Activated effector memory CD4-positive, alpha-beta T cell treated with Interleukin-2 at 50 U/mL for 16 hours (primary cell): Measurements from ENCODE around the gene ING1.
"Not testable (repeated sequence)": the region's sequence is repeated elsewhere in the genome, so short reads cannot be mapped to it uniquely, and the experiment has no call there.

Experiments
- DNase-seq: peaks from one replicate; pipeline ENCODE4 v3.0.0-alpha.2; 2020

The ING1 gene

DNA sequence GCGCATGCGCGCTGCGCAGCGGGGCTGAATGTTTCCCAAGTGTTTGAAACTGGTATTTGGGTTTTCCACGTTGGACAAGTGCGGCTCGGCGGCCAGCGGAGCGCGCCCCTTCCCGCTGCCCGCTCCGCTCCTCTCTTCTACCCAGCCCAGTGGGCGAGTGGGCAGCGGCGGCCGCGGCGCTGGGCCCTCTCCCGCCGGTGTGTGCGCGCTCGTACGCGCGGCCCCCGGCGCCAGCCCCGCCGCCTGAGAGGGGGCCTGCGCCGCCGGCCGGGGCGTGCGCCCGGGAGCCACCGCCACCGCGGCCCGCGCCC, at the start of gene ING1:
Gene ING1 (plus strand): TSS at position 59 of the 311 bp plus-strand sequence. CDS start 450 bp downstream, outside the sequence.
- no peak for DNase-seq

DNA sequence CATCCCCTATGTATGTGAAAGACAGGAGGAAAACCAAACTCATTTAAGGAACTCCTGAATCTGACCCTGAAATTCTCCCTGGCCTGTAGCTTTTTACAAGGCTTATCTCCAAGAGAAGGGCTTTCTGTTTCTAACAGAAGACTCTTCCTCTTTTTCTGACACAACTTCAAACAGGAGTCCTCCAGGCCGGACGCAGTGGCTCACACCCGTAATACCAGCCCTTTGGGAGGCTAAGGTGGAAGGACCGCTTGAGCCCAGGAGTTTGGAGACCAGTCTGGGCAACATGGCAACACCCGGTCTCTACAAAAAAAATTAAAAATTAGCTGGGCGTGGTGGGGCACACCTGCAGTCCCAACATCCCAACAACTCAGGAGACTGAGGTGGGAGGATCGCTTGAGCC, 49.5 kb upstream of the ING1 start:
- DNase-seq = no peak

DNA sequence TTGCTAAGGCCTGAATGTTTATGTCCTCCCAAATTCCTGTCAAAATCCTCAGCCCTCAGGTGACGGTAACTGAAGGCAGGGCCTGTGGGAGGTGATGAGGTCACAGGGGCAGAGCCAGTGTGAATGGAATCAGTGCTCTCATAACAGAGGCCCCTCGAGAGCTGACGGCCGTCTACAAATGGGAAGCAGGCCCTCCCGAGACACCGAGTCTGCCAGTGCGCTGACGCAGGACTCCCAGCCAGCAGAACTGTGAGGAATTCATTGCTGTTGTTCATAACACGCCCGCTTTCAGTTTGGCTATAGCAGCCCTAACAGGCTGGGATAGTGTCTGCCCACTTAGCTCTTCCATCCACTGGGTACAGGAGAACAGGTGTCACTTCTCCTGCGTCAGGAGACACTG, 48.8 kb upstream of the ING1 start:
- no peak for DNase-seq

GRCh38 chr13:110665491-110666254, 47.8 kb upstream of the ING1 start:
- DNase-seq = no peak

- no peak for DNase-seq
Observed at GRCh38 chr13:110666255-110666533, 47.3 kb upstream of the ING1 start.

DNA sequence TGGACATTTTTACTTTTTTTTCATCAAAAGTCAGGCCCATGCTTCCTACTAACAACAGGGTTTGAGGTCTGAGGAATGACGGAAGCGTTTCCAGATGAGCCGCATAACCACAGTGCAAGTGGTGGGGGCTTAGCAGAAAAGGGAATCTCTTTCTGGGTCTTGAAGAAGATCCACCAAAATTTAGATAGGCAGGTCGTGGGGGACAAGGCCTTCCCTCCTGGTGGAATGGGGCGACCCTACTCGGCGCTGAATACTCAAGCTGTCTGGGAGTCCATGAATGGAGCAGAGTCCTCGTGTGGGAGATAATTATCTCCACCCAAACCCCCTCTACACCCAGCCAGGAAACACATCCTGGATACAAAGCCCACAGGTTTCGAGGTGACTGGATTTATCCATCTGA, 44.5 kb upstream of the ING1 start:
- no peak for DNase-seq

DNA sequence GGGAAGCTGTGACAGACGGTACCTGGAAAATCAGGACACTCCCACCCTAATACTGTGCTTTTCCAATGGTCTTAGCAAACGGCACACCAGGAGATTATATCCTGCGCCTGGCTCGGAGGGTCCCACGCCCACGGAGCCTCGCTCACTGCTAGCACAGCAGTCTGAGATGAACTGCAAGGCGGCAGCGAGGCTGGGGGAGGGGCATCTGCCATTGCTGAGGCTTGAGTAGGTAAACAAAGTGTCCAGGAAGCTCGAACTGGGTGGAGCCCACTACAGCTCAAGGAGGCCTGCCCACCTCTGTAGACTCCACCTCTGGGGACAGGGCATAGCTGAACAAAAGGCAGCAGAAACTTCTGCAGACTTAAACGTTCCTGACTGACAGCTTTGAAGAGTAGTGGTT, 43.7 kb upstream of the ING1 start:
- DNase-seq = not testable (repeated sequence)

GRCh38 chr13:110676595-110677587, 36.6 kb upstream of the ING1 start:
- no peak for DNase-seq

- DNase-seq = no peak
Observed at GRCh38 chr13:110677731-110678545, 35.6 kb upstream of the ING1 start.

GRCh38 chr13:110680852-110681251, 32.6 kb upstream of the ING1 start:
- no peak for DNase-seq

DNA sequence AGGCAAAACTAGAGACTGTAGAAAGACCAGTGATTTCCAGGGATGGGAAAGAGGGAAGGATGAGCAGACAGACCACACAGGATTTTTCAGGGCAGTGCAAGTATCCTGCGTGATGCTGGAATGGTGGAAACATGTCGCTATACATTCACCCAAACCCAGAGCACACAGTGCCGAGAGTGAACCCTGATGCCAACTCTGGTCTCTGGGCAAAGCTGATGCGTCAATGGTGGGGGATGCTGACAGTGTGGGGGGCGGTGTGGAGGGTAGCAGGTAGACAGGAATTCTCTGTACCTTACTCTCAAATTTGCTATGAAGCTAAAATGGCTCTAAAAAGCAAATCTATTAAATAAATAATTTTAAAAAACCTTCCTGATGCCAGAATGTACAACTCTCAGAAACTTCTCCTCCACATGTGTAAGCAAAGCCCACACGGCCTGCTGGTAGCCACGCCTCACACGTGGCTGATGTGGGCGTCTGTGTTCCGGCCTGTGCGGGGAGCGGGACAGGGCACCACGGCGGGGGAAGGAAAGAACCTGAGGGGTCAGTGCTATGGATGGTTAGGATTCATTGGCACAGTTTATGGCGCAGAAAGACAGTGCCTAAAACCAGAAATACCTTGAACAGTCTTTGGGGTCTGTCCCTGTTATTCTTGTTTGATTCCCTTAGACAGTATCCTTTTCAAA, 31.5 kb upstream of the ING1 start:
- DNase-seq = no peak

DNA sequence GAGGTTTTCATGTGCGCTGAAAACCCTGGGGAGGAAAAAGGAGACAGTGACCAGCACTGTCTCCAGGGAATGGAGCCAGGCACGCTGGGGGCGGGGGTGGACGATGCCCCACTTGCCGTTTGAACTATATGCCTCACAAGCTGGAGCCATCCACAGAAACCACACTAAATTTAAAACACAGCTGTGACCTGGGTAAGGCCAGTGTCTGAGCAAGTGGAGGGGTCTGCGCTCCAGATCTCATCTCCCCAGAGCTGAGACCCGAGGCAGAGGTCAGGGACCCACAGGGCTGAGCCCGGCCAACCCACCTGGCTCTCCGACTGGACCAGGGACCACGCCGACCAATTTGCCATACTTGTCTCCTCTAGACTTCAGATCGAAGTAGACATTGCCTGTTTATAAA, 30.8 kb upstream of the ING1 start:
- DNase-seq = no peak

DNA sequence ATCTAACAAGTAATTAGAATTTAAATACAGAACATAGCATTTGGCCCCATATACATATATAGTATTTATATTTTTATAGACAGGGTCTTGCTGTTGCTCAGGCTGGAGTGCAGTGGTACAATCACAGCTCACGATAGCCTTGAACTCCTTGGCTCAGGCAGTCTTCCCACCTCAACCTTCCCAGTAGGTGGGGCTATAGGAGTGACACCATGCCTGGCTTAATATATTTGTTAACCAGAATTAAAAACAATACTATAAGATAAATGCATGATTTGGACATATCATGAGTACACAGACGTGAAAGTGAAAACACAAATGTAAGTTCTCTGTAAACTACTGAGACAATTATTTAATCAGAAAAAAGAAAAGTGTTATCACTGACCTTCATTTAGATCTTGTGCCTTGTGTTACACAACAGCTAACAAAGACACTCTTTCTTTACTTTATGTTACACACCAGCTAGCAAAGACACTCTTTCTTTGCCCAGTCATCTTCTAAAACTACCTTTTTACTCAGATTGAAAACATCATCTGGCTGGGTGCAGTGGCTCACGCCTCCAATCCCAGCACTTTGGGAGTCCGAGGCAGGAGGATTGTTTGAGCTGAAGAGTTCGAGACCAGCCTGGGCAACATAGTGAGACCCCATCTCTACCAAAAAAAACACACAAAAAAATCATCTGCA, 30.2 kb upstream of the ING1 start:
- DNase-seq = no peak

DNA sequence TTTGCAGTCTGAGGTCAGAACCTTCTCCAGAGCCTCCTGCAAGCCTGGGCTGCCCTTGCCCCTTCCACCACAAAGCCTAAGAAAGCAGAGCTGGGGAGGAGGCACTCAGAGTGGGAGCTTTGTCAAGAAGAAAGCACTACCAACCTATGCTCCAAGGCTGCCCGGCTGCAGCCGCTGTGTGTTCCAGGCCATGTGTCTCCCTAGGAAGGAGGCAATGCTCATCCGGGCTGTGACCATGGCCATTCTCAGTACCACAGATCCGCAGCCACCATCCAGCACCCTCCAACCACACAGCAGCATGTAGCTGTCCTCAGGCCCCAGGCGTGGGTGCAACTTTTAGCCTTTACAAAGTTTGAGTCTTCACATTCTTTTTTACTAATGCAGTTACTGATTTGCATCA, 29.6 kb upstream of the ING1 start:
- no peak for DNase-seq

DNA sequence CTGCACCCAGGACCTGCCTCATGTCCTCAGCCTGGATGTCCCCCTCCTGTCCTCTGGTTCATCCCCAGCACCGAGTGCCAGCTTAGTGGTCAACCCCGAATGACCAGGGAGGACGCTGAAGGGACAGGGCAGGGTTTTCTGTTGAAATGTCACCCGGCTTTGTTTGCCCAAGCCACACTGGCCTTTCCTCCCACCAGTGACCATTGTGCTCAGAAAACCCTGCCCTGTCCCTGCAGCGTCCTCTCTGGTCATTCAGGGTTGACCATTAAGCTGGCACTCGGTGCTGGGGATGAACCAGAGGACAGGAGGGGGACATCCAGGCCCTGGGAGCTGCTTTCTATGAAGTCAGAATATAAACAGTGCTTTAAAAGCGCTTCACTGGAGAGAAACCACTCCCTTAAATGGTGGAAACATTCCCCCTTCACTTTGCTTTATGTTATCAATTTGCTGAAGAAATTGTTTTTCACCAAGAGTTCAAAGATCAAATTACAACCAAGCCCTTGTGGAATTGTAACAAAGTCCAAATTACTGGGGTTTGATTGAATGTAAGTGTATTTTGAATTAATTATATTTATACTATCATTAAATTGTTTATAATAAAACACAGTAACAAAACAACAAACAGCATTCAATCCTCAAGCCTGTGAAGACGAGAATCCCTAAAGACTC, 29.0 kb upstream of the ING1 start:
- DNase-seq = no peak

DNA sequence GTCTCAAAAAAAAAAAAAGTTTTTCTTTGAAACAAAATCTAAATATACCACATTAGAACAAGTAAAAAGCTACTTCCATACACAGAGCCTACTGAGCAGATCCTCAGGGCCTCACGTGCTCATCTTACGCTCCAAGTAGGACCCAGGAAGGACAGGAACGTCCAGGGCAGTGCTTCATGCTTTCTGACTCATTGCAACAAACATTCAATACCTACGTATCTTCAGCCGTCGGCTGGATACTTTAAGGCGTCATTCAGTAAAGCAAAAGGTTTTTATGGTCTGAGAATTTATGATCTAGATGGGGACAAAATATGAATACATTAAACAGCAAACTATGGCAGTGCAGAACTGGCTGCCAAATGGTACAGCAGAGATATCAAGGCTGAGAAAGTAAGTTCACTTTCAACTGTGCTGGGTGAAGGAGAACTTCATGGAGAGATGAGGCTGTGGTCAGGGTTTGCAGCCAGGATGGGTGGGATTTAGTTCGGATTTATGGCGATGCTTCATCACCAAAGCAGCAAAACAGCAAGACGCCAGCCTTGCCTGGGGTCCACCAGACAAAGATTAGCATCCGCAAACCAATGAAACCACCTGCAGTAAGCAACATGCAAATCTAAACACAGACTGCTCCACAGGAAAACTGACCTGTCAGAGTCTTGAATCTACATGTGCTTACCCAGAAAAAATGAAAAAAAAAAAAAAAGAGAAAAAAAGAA, 28.0 kb upstream of the ING1 start:
- DNase-seq = no peak

DNA sequence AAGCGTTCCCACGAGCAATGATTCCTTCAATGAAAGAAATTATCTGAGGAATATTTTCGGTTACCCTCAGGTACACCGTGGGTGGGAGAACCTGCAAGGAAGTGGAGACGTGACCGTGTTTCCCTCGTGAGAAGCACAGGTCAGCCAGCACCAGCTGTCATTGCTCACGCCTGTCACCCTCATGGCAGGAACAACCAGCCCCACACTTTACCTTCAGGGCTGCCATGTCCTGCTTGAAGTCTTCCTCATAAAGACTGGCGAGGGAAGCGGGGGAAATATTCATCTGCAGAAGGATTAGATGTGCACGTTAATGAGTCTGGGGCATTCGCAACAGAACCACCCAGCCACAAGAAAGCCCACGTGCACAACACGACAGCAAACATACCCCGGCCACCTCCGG, 25.8 kb upstream of the ING1 start:
- DNase-seq = no peak

DNA sequence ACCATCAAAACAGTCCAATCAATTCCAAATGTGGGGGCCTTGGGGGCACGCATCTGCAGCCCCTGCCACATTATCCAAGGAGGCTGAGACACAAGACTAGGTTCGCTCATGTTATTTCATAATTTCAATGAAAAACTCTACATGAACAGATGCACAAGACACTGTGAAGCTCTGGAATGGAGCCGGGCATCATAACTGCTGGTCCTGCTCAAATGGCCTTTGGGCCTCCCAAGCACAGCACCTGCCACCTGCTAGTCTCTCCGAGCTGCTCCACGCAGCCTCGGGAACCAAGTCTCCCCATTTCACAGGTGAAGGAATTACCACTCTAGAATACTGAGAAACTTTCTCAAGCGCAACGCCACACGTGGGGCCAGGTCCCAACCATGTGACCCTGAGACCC, 24.5 kb upstream of the ING1 start:
- no peak for DNase-seq

- no peak for DNase-seq
Observed at GRCh38 chr13:110689711-110690110, 23.8 kb upstream of the ING1 start.

DNA sequence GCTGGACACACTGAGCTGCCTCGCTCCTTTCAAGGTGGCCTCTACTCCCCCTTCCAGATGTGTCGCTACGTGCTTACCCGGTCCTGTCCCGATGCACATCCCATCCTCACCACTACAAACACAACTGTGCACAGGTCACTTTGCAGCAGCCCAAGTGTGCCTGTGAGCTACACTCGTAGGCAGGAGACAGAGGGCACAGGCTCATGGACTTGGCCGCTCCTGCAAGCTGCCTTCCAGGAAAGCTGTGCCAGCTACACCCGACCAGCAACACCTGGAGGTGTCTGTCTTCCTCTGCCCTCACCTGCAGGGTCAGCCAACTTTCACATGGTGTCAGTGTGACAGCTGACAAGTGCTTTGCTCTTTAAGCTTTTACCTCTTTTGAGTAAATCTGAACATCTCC, 23.0 kb upstream of the ING1 start:
- DNase-seq = no peak

GRCh38 chr13:110695774-110696173, 17.7 kb upstream of the ING1 start:
- DNase-seq = not testable (repeated sequence)
